Measurements from ENCODE around the gene DHX16. TPM values are rescaled to one million over a fixed set of nuclear protein-coding genes. Genes with fewer than 3 reads are reported as not detected.
A peak's percentile ranks its signal among the peaks of the same experiment; 100 is the strongest.

Gene DHX16
- total and polyA plus RNA-seq, 9 of the 15 experiments (the other 6 are each of a cell fraction or from before 2014, with no cell fraction given): 14.6 to 66.1 (median 47.5) TPM

- TF ChIP-seq CHD4 (IDR thresholded peaks at IDR 0.05; ENCODE audit: insufficient read depth, insufficient replicate concordance, low read depth, low read length, poor library complexity, severe bottlenecking) (no peak), NFYB (IDR thresholded peaks at IDR 0.05; ENCODE audit: extremely low read depth, insufficient read length) (no peak), KHSRP (IDR thresholded peaks at IDR 0.05) (peak; percentile 54; the same call in 1 of the 2 replicates), E2F5 (CRISPR knock-in tag; IDR thresholded peaks at IDR 0.05) (no peak), NR2C2 (CRISPR knock-in tag; IDR thresholded peaks at IDR 0.05) (no peak), NR2C2 (tag; IDR thresholded peaks at IDR 0.05) (no peak; the same call in 1 of the 2 replicates), ZNF140 (CRISPR knock-in tag; IDR thresholded peaks at IDR 0.05) (no peak), NR2F6 (CRISPR knock-in tag; IDR thresholded peaks at IDR 0.05) (0 out of 2 replicates have a peak, but pooled peaks have one; percentile 8), PHF8 (IDR thresholded peaks at IDR 0.05; ENCODE audit: borderline replicate concordance, low read length) (no peak), ARID4B (CRISPR knock-in tag; IDR thresholded peaks at IDR 0.05) (no peak), FOXJ2 (tag; IDR thresholded peaks at IDR 0.05) (no peak), ZNF175 (CRISPR knock-in tag; IDR thresholded peaks at IDR 0.05; ENCODE audit: low read depth) (no peak), CREB5 (CRISPR knock-in tag; IDR thresholded peaks at IDR 0.05) (peak; percentile 68; the same call in 1 of the 2 replicates), SAFB (IDR thresholded peaks at IDR 0.05; ENCODE audit: borderline replicate concordance, low read depth, low read length) (no peak), ZHX1 (conservative IDR thresholded peaks at IDR 0.05; ENCODE audit: low read length) (no peak), ZNF668 (CRISPR knock-in tag; IDR thresholded peaks at IDR 0.05) (peak; percentile 27; the same call in 1 of the 2 replicates), RBM39 (optimal IDR thresholded peaks at IDR 0.05; ENCODE audit: low read depth, low read length) (no peak), TAL1 (IDR thresholded peaks at IDR 0.05) (no peak)
Observed at GRCh38 chr6:30614044-30614842, 58.6 kb downstream of the DHX16 start (continued).

Data from K562 (cell line).